ENCODE data around the gene EXOSC10.

- TF ChIP-seq ZNF169 (tag by site-specific recombination; IDR thresholded peaks at IDR 0.05) (no peak), RBAK (tag by site-specific recombination; IDR thresholded peaks at IDR 0.05) (no peak), ZBTB17 (tag by site-specific recombination; IDR thresholded peaks at IDR 0.05) (no peak), AEBP2 (tag by site-specific recombination; IDR thresholded peaks at IDR 0.05; ENCODE audit: borderline replicate concordance) (no peak), BCL6B (tag by site-specific recombination; IDR thresholded peaks at IDR 0.05) (no peak), CTCF (tag by site-specific recombination; IDR thresholded peaks at IDR 0.05) (no peak), REPIN1 (tag by site-specific recombination; IDR thresholded peaks at IDR 0.05; ENCODE audit: low read depth) (no peak), ZNF121 (tag by site-specific recombination; IDR thresholded peaks at IDR 0.05) (no peak), BCL11B (tag by site-specific recombination; IDR thresholded peaks at IDR 0.05; ENCODE audit: low read depth) (no peak), ZNF792 (tag by site-specific recombination; IDR thresholded peaks at IDR 0.05) (no peak), ATF2 (tag by site-specific recombination; IDR thresholded peaks at IDR 0.05; ENCODE audit: low read depth) (no peak), ZNF514 (tag by site-specific recombination; IDR thresholded peaks at IDR 0.05) (no peak), YY1 (tag by site-specific recombination; IDR thresholded peaks at IDR 0.05) (no peak)
Measured at GRCh38 chr1:11138029-11138428, 38.4 kb upstream of the EXOSC10 start.

All from HEK293 (cell line).